Measurements from ENCODE around the gene OTOR.

OTOR gene, protein sequence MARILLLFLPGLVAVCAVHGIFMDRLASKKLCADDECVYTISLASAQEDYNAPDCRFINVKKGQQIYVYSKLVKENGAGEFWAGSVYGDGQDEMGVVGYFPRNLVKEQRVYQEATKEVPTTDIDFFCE

DNA sequence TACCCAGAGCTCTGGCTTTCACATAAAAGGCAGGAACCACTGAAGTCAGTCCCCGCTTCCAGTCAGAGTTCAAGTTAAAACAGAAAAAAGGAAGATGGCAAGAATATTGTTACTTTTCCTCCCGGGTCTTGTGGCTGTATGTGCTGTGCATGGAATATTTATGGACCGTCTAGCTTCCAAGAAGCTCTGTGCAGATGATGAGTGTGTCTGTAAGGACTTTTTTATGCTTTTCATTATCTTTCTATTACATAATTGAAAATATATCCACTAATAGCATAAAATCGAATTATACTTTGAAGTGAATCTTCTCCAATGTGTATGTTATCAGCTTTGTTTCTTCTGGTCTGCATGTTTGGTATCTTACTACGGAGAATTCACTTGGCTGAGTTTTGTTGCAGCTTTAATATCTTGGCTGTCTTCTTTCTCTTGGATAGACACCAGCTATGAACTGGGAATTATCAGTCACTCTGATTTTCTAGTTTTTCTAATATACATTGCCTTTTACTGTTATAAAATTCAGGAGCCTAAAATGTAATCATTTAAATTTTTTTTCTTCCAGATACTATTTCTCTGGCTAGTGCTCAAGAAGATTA lies at the start of gene OTOR:
Gene OTOR, plus strand, starts transcription at position 51 of the 593 bp plus-strand sequence. Its CDS starts 44 bp downstream, at position 95.
- no peak for DNase-seq

DNA sequence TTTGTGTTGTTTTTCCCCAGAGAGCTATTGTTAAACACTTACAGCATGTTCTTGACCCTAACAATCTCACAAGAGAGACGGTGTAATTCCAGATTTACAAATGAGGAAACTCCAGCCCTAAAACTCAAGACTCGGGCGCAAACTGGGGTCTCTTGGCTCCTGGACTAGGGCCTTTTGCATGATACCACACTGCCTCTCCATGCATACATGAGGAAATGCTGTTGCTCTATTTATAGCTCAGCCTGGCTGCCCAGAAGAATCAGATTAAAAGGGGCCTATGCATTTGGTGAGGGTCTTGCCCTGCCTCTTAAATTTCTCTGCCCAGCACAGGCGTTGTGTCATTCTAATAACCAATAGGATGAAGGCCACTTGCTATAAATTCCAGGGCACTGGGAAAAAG lies 48.9 kb upstream of the OTOR start:
- no peak for DNase-seq

DNA sequence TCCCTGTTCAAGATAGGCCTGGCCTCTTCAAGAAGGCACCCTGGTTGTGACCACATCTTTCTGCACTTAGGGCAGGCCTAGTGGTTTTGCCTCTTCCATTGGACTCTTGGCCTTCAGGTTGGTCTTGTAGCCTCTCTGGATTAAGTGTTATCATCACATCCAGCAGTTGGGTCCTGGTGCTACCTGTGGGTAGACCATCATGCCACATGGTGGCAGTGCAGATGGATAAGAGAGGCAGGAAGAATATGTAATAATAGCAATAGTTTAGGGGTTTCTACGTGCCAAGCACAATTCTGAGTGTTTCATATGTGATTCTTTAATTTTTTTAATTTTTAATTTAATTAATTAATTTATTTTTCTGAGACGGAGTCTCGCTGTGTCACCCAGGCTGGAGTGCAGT lies 46.9 kb upstream of the OTOR start:
- DNase-seq, result peak; percentile 5

DNA sequence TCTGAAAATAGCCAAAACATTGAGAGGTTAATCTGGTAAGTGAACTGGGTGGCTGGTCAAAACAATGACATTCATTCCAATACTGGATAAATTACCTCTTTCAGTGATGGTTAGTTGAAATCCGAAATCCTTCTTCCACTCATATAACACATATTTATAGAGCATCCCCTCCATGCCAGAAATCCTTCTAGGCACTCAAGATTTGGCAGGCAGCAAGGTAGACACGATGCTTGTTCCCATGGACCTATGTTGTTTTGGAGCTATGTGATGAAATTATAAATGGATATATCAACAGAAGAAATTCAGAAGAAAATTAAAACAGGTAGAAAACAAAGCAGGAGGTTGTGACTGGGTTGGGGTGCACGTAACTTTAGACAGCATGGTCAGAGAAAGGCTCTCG lies 44.6 kb upstream of the OTOR start:
- no peak for DNase-seq

DNA sequence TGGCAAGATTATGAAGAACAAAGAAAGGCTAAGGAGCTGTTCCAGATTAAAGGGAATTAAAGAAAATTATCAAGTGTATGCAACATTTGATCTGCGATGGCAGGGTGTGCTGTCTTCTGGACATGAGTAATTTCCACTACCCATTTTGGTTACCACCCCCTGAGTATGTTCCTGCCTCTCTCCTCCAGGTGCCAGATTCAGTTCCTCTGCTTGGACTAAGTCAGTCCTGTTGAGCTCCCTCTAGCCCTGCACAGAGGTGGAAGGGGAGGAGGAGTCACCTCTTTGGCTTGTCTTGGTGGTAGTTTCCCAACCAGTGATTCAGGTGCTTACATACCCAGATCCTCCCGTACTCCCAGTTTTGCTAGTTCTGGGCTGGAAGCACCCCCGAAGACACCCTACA lies 40.5 kb upstream of the OTOR start:
- no peak for DNase-seq

DNA sequence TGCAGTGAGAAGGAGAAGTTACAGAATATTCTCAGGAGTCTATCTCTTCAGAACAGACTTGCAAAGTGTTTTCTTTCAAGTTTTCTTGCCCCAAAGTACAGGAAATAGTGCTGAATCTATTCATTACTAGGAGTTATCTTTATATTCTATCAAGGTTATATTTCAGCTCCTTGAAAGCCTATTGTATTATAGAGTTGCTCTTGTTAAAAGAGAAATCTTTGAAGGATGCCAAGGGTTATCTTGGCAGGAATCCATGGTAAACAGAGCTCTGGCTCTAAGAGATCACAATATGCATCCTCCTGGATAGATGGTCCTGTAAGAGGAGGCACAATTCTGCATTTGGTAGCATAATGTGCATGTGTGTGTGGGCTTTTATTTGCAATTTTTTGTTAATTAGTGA lies 39.6 kb upstream of the OTOR start:
- no peak for DNase-seq

DNA sequence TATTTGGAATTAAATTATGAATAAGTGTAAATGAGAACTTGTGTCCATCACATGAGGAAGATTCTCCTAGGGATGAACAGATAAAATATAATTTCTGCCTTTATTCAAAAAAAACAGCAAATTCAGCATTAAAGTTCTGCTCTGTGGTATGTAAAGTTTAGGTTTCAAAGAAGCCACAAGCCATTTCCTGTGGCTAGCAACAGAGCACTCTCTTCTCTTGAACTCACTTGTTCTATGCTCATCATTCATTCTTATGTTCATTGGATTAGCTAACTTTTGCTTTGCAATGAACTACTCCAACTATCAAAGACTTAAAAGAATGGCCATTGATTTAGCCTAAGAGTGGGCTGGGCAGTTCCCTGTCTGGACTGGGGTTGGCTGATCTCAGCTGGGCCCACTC lies 39.1 kb upstream of the OTOR start:
- no peak for DNase-seq

DNA sequence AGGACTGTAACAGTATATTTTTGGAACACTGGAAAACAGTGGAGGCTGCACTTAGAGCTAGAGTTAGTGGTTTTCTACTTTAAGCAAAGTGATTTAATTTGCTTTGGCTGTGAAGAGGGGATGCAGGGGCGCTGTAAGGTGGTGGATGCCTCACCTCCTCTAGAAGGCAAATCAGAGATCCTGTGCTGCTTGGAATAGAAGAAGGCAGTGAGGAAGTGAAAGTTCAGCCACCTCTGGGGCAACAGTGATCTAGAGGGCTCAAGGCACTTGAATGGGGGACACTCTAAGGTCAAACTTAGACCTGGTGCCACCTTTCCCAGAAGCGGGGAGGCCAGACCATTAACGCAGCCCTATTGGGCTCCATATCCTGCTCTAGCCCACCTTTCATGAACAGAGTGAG lies 37.4 kb upstream of the OTOR start:
- DNase-seq, result no peak

DNA sequence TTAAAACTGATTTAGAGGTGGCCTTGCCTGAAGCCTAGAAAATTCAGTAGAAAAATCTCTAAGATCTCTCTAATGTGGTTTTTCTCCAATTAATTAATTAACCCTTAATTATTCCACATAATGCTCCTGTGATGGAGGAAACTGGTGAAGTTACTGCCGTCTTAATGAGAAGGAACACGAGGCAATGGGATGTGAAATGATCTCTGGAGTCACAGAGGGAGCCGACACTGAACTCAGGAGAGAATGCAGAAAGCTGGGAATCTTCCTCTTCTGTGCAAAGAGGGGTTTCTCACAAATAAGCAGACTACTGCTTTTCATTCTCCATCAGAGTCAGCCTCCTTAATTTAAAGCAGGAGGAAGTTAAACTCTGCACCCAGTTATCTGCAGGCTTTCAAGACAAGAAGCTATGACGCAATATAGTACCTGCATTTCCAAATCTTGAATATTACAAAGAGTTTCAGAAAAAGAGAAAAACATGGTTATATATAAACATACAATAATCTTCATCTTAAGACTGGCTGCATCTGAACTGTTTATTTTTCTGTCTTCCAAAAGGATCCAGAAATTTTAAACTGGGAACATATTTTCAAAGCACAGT lies 36.4 kb upstream of the OTOR start:
- no peak for DNase-seq

DNA sequence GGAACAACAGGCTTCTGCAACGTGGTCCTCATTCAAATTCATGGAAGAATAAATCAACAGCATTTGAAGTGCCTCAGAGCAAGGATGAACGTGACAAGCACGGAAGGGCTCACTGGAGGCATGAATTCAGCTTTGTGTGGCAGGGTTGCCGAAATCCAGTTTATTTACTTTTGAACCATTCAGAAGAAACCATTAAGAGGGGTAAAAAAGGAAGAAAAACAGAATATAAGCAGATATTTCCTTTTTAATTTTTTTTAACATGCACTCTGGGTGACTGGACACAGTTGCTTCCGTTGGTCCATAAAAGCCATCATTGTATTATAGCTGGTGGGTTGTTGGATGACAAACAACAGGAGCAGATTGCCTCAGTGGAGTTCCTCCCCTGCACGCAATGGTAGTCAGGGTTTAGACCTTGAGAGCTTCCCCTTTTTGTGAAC lies 35.6 kb upstream of the OTOR start:
- no peak for DNase-seq

DNA sequence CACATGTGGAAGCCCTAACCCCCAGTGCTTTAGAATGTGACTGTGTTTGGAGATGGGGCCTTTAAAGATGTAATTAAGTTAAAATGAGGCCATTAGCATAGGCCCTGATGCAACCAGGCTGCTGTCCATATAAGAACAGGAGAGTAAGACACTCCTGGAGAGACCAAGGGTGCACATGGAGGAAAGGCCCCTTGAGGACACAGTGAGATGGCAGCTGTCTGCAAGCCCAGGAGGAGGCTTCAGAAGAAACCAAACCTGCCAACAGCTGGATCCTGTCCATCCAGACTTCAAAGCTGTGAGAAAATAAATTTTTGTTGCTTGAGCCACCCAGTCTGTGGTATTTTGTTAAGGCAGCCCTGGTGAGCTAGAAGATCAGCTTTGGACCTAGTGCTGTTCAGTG lies 35.1 kb upstream of the OTOR start:
- no peak for DNase-seq

DNA sequence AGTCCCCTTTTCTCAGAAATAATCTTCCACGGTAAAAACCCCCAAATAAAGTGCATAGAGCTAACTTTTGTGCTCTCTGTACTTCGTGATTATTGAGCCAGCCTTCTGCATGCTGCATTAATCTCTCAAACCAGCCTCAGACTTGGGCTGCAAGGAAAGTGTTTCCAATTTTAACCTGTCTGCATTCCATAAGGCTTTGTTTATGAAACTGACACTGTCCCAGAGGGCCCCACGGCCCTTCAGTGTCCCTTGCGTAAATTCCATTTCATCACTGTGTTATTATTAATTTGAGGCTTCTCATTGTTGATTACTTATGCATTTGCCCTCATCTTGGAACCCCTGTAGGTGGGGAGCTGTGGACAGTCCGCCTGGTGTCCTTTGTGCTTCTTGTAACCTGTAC lies 33.9 kb upstream of the OTOR start:
- no peak for DNase-seq

DNA sequence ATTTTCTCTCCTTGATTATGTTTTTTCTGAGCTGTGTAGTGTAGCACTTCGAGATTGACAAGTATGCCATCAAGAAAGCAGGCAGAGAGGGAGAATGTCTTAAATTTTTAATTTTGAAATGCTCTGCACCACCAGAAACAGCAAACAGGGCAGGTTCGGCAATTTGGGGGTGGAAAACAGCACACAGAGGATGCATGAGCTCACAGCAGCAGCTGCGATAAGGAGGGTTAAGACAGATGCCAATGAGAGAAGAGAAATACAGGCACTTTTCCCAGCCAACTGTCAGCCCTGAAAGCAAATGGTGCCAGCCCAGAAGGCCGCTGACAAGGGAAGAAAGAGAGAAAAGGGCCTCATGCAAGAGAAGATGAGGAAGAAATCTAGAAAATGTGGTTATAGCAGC lies 33.4 kb upstream of the OTOR start:
- DNase-seq, result no peak

DNA sequence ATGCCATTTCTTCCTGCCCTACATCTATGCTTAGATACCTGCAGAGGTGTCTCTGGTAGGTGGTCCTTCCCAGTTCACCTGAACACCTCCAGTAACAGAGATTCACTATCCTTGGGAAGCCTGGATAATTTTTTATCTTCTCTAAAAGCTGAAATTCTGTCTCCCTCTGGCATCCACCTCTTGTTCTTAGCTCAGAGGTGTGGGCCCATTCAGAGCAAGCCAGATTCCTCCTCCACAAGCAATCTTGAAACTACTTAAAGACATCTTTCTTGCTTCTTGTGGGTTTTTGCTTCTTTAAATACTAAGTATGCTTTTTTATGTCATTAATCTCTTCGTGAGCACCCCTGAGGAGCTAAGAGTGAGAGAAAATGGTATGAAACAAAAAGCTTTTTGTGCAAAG lies 28.7 kb upstream of the OTOR start:
- DNase-seq, result no peak

DNA sequence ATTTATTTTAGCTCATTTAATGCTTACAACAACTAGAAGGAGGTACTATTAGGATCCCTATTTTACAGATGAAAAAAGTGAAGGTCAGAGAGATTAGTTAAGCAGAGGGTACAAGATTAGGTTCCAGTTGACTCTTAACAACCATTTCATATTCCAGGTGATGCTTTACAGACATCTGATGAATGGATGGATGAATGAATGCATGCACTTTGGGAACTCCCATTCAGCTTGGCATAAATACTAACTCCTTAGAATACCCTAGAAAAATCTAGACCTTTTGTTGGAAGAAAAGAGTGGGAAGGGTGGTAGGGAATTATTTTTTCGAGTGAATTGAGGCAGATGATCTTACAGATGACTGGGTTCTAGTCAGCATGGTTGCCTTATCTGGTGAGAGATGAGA lies 19.1 kb upstream of the OTOR start:
- DNase-seq, result no peak

DNA sequence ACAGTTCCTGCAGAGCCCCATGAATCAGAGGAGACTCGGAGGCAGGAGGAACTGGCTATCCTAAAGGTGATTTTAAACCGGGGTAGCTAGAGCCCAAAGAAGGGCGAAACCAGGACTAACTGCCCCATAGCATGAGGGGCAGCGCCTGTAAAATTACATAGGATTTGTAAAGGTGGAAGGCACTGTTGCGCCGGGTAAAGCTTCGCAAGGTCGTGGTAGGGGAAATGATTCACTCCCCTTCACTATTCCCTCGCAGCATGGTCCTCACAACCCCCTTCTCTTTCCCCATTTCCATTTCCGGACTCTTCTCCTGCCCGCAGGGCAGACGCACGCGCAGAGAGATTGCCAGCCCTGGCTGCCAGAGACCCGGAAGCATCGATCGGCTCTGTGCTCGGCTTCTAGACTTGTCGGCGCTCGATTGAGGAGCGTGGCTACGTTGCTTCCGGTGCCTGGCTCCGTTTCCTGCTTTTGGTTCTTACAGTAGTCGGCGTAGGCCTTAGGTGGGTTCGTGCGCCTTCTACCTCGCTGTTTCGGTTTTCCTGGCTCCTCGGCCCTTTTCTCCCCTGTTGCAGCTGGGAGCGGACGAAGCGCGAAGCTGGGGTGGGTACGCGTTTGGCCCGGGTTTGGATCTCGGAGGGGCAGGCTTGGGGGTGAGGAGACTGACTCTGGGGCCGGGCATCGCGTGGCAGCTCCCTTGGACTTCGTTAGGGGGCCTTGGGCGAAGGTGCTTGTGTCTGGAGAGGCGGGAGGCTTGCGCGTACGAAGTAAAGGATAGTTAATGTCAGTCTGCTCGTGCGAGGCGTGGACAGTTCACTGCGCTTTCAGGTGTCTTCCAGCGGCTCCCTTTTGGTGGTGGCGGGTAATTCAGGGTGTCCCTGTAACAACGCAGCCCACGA lies 18.3 kb upstream of the OTOR start, which contains the start of gene SNRPB2:
Gene SNRPB2, plus strand, starts transcription at position 462 of the 896 bp plus-strand sequence. CDS start 1,677 bp downstream, outside the sequence.
- peak; percentile 95 for DNase-seq

DNA sequence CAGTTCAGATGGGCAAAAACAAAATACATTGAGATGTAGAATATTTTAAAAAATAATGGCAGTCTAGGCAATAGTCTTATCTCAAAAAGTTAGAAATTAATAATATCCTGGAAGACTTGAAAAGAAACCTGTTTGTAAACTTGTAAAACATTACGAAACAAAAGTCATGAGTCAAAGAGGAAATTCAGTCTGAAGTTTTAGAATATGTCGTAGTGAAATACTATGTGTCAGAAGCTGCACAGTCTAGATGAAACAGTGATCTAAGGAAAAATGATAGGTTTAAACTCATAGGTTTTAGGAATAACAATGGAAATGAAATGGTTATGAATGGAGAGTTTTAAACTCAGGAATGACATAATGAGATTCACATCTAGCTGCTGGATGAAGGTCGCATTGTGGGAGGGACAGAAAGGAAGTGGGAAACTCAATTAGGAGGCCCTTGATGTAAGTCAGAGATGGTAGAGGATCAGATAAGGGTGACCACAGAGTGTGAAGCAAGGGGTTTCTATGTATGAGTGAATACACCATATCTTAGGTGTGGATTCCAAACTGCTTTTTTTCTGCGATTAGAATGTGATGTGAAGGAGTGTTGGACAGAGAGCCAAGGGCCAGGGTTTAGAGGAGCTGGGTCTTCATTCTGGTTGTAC lies 15.5 kb upstream of the OTOR start:
- DNase-seq, result no peak

DNA sequence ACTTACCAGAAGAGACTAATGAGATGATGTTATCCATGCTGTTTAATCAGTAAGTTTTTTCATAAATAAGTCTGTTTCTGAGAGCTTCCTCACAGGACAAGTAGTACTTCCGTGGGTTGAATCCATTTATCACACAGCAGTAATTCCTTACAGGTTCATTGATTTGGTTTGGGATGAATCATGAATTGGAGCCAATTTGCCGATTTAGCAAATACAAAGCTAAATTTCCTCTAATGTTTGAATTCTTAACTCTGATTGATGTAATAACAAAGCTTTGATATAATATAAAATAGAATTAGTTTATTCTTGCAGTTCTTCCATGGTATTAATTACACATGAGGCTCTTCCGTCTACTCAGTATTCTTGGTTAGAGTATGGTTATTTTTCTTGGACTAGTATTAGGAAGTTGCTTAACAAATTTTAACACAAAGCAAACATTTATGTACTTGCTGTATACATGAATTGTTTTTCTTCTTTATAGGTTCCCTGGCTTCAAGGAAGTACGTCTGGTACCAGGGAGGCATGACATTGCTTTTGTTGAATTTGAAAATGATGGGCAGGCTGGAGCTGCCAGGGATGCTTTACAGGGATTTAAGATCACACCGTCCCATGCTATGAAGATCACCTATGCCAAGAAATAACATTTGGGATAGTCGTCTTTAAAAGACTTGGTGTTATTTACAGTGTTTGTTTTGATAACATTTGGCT lies 7.6 kb upstream of the OTOR start:
- no peak for DNase-seq

DNA sequence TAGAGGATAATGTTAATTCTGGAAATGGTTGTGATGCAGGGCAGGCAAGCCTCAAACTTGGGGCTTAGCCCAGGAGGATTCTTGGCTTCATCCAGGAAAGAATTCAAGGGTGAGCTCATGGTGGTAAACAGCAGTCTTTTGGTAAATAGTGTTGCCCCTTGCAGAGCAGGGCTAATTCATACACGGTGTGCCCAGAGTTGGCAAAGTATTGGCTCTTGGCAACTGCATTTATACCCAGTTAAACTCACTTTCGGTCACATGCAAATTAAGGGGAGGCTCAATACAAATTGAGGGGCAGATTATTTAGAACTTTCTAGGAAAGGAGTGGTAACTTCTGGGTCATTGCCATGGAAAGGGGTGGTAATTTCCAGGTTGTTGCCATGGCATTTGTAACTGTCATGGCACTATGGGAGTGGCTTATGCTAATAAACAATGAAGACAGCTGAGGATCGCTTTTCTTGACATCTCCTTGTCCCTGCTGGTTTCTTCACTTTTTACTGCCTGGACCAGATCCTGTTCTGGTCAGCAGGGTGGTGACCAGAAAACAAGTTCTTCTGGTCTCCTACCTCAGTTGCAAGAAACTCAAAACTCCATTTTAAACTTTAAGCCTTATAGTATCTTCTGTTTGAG lies 3.9 kb upstream of the OTOR start:
- no peak for DNase-seq

DNA sequence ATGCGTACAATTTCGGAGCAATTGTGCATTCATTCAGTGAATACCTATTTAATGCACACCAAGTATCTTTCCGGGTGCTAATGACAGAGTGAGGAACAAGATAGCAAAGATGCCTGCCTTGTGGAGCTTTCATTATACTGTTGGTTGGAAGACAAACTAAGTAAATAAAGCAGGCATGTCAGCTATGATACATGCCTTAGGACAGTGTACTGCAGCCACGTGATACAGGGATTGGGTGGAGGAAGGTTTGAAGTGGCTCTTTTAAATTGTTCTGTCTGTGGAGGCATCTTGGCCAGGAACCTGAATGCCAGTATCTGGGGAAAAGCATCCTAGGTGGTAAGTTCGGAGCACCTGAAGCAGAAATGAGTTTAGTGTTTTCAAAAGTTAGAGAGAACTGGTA lies 3.0 kb upstream of the OTOR start:
- DNase-seq, result no peak

DNA sequence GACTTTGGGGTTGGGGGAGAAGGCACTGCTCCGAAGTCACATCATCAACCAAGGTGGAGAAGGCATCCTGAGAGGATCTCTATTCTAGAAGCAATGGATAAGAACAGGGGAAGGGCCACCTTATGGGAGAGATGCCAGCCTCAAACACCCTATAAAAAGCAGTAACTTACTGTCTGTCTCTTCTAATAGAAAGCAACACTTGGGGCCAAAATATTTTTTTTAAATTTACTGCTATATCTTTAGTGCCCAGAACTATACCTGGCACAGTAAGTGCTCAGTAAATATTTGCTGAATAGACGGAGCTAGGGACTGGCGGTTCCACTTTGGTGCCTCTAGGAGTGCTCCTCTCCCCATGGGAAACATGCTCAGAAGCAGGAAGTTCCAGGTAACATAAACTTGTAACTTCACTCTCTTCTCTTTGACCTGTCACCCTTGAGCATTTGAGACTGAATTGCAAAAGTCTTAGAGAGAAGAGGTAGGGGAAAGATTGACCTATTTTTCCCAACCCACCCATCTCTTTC lies 807 bp upstream of the OTOR start:
- no peak for DNase-seq

DNA sequence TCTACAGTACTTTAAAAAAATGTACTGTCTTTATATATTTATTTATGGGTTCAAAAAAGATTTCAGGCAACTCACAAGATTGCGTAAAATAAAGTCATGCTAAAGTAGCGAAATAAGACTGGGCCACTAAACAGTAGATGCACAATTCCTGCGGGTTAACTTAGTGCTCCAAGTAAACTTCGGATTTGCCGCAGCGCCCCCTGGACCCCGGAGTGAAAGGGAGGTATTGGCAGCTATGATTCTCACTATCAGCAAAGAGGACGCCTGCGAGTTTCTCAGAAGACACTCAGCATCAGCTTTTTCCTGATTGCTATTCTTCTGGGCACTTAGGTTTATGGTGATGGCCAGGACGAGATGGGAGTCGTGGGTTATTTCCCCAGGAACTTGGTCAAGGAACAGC lies 1.4 kb downstream of the OTOR start:
- no peak for DNase-seq
